T-helper 1 cell treated with Interleukin-12 subunit alpha and Interleukin-12 subunit beta and Interleukin-4 antibody, amounts not matched to agents 30 μg/mL and 1 μg/mL, for 36 hours (primary cell): Measurements from ENCODE around the gene SPACA7.

ENCODE experiments used
- H3K27ac Mint-ChIP-seq: one replicate; pipeline ENCODE4 v1.8.0; 2021; ENCODE audit warnings: mild to moderate bottlenecking, mixed read lengths
- H3K27me3 Mint-ChIP-seq: one replicate; pipeline ENCODE4 v1.8.0; 2021; ENCODE audit warnings: low read depth, mixed read lengths
- H3K36me3 Mint-ChIP-seq: one replicate; pipeline ENCODE4 v1.8.0; 2021; ENCODE audit warnings: low read depth, mixed read lengths
- H3K4me1 Mint-ChIP-seq: one replicate; pipeline ENCODE4 v1.8.0; 2021; ENCODE audit warnings: low read depth, mixed read lengths
- H3K4me3 Mint-ChIP-seq: one replicate; pipeline ENCODE4 v1.8.0; 2021; ENCODE audit warnings: mild to moderate bottlenecking, moderate library complexity, mixed read lengths
- H3K9me3 Mint-ChIP-seq: one replicate; pipeline ENCODE4 v1.8.0; 2021; ENCODE audit warnings: mixed read lengths

SPACA7 gene

GRCh38 chr13:112467236-112467635 is 91.1 kb downstream of the SPACA7 start:
- Mint-ChIP-seq H3K27me3 (no peaks in the 10 kb centered on the region), H3K4me3 (no peak overlapping the region), H3K27ac (no peak overlapping the region), H3K36me3 (no peaks in the 10 kb centered on the region), H3K9me3 (no peaks in the 10 kb centered on the region), H3K4me1 (no peaks in the 10 kb centered on the region)

- no peaks in the 10 kb centered on the region for H3K9me3 Mint-ChIP-seq
- H3K36me3 Mint-ChIP-seq: no peaks in the 10 kb centered on the region
- no peak overlapping the region for H3K27ac Mint-ChIP-seq
- H3K4me1 Mint-ChIP-seq: no peaks in the 10 kb centered on the region
- H3K27me3 Mint-ChIP-seq: no peaks in the 10 kb centered on the region
- H3K4me3 Mint-ChIP-seq: no peak overlapping the region
These were observed 91.9 kb downstream of the SPACA7 start for GRCh38 chr13:112468069-112468468.

GRCh38 chr13:112469071-112469745 is 93.1 kb downstream of the SPACA7 start:
- H3K4me3 Mint-ChIP-seq: no peak overlapping the region
- H3K36me3 Mint-ChIP-seq: no peaks in the 10 kb centered on the region
- no peaks in the 10 kb centered on the region for H3K27me3 Mint-ChIP-seq
- H3K27ac Mint-ChIP-seq: no peak overlapping the region
- H3K4me1 Mint-ChIP-seq: no peaks in the 10 kb centered on the region
- no peaks in the 10 kb centered on the region for H3K9me3 Mint-ChIP-seq

GRCh38 chr13:112473818-112474217 is 97.7 kb downstream of the SPACA7 start:
- Mint-ChIP-seq H3K4me1 (no peaks in the 10 kb centered on the region), H3K27me3 (no peaks in the 10 kb centered on the region), H3K9me3 (no peaks in the 10 kb centered on the region), H3K36me3 (no peaks in the 10 kb centered on the region), H3K4me3 (no peak overlapping the region), H3K27ac (no peak overlapping the region)

- Mint-ChIP-seq H3K4me1 (no peaks in the 10 kb centered on the region), H3K27ac (no peak overlapping the region), H3K9me3 (no peaks in the 10 kb centered on the region), H3K36me3 (no peaks in the 10 kb centered on the region), H3K27me3 (no peaks in the 10 kb centered on the region), H3K4me3 (no peak overlapping the region)
These were observed 98.7 kb downstream of the SPACA7 start for GRCh38 chr13:112474869-112475268.

GRCh38 chr13:112475889-112476288 is 99.7 kb downstream of the SPACA7 start:
- Mint-ChIP-seq H3K27me3 (no peaks in the 10 kb centered on the region), H3K4me3 (no peak overlapping the region), H3K36me3 (no peaks in the 10 kb centered on the region), H3K9me3 (no peaks in the 10 kb centered on the region), H3K27ac (no peak overlapping the region), H3K4me1 (no peaks in the 10 kb centered on the region)

- no peaks in the 10 kb centered on the region for H3K4me1 Mint-ChIP-seq
- no peaks in the 10 kb centered on the region for H3K36me3 Mint-ChIP-seq
- H3K27me3 Mint-ChIP-seq: no peaks in the 10 kb centered on the region
- no peaks in the 10 kb centered on the region for H3K9me3 Mint-ChIP-seq
- no peak overlapping the region for H3K27ac Mint-ChIP-seq
- H3K4me3 Mint-ChIP-seq: no peak overlapping the region
These were observed 101.0 kb downstream of the SPACA7 start for GRCh38 chr13:112477070-112477619.

- Mint-ChIP-seq H3K9me3 (no peaks in the 10 kb centered on the region), H3K4me3 (no peak overlapping the region), H3K27ac (no peak overlapping the region), H3K27me3 (no peaks in the 10 kb centered on the region), H3K36me3 (no peaks in the 10 kb centered on the region), H3K4me1 (no peaks in the 10 kb centered on the region)
These were observed 103.2 kb downstream of the SPACA7 start for GRCh38 chr13:112479389-112479788.

- Mint-ChIP-seq H3K36me3 (peaks cover 6% of the 10 kb centered on the region), H3K4me1 (no peaks in the 10 kb centered on the region), H3K27ac (no peak overlapping the region), H3K27me3 (no peaks in the 10 kb centered on the region), H3K9me3 (no peaks in the 10 kb centered on the region), H3K4me3 (no peak overlapping the region)
These were observed 105.3 kb downstream of the SPACA7 start for GRCh38 chr13:112481458-112481857.

GRCh38 chr13:112483299-112483698 is 107.1 kb downstream of the SPACA7 start:
- Mint-ChIP-seq H3K27ac (no peak overlapping the region), H3K36me3 (peaks cover 10% of the 10 kb centered on the region), H3K4me1 (no peaks in the 10 kb centered on the region), H3K9me3 (no peaks in the 10 kb centered on the region), H3K27me3 (no peaks in the 10 kb centered on the region), H3K4me3 (no peak overlapping the region)
